Stimulated activated CD4-positive, alpha-beta T cell treated with anti-CD3 and anti-CD28 coated beads, Interleukin-2, amount 100 ng/mL, for 24 hours (primary cell): Measurements from ENCODE around the gene MYPN.
"Not testable (repeated sequence)": the region's sequence is repeated elsewhere in the genome, so short reads cannot be mapped to it uniquely, and the experiment has no call there.

Experiments
- DNase-seq, 2 donors: peaks; one replicate each; pipeline ENCODE4 v3.0.0-alpha.2; 2020

MYPN gene

GRCh38 chr10:68179016-68179415, 69.7 kb downstream of the MYPN start:
- DNase-seq: no peak

DNA sequence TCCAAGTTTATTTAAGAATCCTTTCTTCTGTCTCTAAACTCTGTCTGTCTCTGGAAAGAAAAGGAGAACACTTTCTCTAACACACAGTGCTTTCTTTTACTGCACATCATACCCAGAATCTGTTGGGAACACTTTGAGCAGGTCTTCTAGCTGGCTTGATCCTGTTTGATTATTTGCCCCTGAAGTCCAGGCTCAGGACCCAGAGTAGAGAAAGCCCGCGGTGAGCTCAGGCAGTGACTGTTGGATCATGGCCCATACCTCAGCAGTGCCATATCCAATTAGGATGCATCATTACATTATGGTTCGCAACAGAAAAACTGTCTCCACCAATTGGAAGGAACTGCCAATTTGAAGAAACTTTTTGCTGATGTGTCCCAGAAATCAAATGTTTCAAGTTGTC, 71.2 kb downstream of the MYPN start:
- no peak for DNase-seq

- no peak for DNase-seq
These were observed 75.3 kb downstream of the MYPN start for GRCh38 chr10:68184546-68184945.

DNA sequence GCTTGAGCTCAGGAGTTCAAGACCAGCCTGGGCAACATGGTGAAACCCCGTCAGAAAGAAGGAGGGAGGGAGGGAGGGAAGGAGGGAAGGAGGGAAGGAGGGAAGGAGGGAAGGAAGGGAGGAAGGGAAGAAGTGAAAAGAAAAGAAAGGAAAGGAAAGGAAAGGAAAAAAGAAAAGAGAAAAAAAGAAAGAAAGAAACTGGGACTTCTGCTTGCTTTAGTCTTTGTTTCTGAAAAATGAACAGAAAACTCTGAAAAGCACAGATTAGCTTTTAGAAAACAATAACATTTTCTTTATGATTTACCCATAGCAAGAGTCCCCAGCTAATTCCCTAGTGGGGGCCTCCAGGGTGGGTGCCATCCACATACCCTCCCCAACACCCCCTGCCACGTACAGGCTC, 75.8 kb downstream of the MYPN start:
- no peak for DNase-seq

DNA sequence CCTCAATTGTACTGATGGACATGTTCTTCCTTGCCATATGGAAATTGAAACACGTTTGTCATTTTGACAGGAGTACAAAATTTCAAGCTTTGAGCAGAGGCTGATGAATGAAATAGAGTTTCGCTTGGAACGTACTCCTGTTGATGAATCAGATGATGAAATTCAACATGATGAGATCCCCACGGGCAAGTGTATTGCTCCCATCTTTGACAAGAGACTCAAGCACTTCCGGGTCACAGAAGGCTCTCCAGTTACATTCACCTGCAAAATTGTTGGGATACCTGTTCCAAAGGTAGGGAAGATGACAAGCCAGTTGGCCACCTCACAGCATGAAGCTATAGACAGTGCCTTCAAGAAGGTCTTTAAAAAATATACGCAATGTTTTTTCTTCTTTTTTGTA, 79.5 kb downstream of the MYPN start:
- DNase-seq: no peak

DNA sequence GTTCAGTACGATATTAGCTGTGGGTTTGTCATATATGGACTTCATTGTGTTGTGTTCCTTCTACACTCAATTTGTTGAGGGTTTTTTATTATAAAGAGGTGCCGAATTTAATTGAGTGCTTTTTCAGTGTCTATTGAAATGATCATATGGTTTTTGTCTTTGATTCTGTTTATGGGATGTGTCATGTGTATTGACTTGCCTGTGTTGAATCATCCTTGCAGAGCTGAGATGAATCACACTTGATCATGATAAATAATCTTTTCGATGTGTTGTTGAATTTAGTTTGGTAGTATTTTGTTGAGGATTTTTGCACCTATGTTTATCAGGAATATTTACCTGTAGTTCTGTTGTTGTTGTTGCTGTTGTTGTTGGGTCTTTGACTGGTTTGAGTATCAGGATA, 82.8 kb downstream of the MYPN start:
- no peak for DNase-seq

- no peak for DNase-seq
These were observed 85.0 kb downstream of the MYPN start for GRCh38 chr10:68194290-68194689.

- not testable (repeated sequence) for DNase-seq
These were observed 86.5 kb downstream of the MYPN start for GRCh38 chr10:68195776-68196175.

DNA sequence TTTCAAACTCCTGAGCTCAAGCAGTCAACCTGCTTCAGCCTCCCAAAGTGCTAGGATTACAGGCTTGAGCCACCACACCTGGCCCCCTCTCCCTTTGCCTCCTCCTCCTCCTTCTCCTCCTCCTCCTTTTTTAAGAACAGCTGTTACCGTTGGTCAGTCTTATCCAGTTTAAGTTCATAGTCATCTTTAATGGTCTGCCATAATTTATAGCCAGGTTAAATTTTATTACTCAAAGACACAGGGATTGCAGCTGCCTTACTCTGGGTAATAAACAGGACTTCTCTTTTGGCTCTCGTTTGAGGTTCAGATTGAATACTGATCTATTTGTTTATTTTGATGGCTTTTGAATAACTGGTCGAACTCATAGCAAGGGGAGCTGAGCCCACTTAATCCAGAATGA, 87.4 kb downstream of the MYPN start:
- no peak for DNase-seq

- DNase-seq: peak in 1 of 2 donors; percentile 6
These were observed 93.7 kb downstream of the MYPN start for GRCh38 chr10:68202960-68203353.

DNA sequence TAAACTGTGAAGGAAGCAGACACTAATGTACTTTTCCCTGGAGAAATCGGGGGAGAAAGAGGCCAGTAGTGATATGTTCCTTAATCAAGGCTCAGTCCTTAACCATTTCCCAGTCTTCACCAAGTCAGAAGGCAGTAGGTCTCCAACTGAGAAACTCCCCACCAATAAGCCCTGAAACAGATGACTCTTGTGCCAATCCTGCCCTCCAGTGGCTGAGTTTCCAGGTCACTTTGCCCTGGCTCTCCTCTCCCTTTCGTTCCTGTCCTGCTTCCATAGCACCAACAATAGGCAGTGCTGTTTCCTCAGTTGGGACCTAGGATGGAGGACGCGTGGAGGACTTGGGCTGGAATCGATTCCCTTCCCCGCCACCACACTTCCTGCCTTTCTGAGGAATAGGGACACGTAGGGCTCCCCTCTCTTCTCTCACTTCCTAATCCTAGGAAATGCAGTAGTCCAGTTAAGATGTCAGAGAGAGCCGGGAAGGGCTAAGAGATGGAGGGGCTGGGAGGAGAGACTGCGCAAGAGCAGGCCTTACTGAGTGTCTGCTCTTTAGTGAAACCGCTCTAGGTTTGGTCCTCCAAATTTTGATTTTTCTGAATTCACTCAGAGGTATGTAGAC, 99.2 kb downstream of the MYPN start:
- peak in 1 of 2 donors; percentile 9 for DNase-seq

DNA sequence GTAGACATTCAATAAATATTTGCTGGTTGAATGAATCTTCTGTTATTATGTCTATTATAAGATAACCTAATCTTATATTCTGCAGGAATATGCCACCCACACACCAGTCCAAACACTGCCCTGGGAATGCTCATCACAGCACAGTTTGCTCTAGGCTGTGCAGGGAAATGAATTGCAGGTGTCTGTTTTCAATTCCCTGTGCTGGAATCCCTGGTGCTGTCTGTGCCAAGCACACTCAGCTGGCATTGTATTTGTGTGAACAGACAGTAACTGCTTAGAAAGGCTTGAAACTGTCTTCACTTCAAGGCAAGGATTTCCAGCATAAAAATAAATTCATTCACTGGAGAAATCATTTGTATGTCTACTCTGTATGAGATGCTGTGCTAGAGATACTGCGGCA, 102.4 kb downstream of the MYPN start:
- no peak for DNase-seq

DNA sequence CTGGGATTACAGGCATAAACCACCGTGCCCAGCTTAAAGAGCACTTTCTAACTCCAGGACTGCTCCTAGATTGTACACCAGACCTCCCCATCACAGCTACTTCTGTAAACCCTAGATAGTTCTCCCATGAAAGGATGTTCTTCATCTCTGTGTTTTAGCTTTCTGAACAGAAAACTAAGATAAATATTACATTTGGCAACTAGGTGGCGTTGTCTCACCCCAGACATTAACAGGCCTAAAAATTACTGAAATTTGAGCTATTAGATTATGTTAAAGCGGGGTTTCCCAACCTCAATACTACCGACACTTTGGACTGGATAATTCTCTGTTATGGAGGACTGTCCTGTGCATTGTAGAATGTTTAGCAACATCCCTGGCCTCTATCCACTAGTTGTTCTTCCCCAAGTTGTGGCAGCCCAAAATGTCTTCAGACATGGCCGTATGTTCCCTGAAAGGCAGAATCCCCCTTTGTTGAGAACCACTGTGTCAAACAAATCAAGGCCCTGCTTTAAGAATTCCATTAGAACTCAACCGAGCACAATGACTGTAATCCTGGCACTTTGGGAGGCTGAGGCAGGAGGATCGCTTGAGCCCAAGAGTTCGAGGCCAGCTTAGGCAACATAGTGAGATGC, 103.5 kb downstream of the MYPN start:
- no peak for DNase-seq

- no peak for DNase-seq
These were observed 109.5 kb downstream of the MYPN start for GRCh38 chr10:68218786-68219185.

GRCh38 chr10:68221196-68221595, 111.9 kb downstream of the MYPN start:
- no peak for DNase-seq

GRCh38 chr10:68222391-68222790, 113.1 kb downstream of the MYPN start:
- DNase-seq: no peak

GRCh38 chr10:68223535-68224165, 114.4 kb downstream of the MYPN start:
- DNase-seq: no peak

GRCh38 chr10:68224810-68225209, 115.5 kb downstream of the MYPN start:
- DNase-seq: no peak

- DNase-seq: no peak
These were observed 121.0 kb downstream of the MYPN start for GRCh38 chr10:68230268-68230667.

GRCh38 chr10:68231106-68231816, 122.0 kb downstream of the MYPN start:
- peak; percentile 27 to 62 for DNase-seq

DNA sequence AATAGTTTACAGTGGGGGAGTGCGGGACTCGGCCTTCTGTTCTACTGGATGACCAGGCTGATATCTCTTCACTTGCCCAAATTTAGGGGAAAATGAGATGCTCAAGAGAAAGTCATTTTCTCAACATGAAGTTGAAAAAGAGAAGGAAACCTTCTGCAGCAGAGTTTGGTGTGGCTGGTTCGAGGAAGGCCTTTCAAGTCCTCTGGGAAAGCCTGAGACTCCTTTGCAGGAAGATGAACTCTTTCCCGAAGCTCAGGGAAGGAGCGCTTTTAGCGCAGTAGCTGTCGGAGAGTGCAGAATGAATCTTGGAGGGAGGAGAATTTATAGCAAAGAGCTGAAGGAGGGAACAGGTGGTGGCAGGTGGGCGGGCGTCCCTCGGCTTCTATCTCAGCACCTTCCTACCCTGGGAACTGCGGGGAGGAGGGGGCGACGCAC, 122.5 kb downstream of the MYPN start, which contains the start of gene ATOH7:
Gene ATOH7 (minus strand): TSS at position 297 of the 435 bp plus-strand sequence. CDS start 436 bp downstream, outside the sequence.
- DNase-seq: no peak

DNA sequence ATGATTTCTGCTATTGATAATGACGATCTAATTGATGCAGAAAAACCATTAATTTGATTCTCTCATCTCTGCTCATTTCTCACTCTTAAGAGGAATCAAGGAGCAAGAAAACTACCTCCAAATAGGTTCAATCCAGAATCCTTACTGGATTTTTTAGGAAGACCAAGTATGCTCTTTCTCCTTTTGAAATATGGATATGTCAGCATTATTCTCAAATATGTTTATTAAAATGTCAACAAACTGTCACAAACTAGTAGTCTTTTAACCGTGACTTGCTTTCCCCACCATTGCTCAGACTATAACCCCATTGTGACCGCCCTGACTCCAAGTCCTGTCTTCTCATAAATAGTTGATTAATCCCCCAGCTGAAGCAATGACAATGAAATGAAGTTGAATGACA, 123.8 kb downstream of the MYPN start:
- no peak for DNase-seq

DNA sequence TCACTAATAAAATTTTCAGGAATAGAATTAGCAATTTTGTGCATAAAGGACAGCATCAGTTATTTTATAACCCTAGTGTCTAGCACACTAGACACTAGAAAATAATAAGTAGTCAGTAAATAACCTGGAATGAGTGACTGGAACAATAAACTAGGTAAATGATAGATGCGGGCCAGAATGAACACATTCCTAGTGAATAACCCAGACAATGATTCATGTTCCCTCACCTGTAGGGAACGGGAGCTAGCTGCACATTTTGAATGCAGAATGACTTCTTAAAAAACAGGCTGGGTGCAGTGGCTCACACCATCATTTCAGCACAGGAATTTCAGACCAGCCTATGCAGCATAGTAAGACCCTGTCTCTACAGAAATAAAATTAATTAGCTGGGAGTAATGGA, 125.8 kb downstream of the MYPN start:
- no peak for DNase-seq

DNA sequence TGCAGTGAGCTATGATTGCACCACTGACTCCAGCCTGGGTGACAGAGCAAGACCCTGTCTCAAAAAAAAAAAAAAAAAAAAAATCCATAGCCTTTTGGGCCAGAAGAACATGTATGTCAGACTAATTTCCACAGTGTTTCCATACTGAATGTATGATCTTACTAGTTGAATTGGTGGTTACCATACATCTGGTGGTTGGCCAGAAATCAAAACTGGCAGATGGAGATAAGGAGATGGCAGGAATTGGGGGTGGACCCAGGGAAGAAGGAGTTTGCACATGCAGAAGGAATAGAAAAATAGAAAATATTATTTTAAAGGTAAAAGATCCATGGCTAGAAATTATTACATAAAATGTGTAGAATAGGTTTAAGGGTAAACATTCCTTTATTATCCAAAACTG, 126.3 kb downstream of the MYPN start:
- DNase-seq: no peak
